ENCODE data around the gene NDP.

GRCh38 chrX:43939187-43939926 lies 33.8 kb downstream of the NDP start:
- TF ChIP-seq POLR2AphosphoS5 (IDR thresholded peaks at IDR 0.05; ENCODE audit: borderline replicate concordance, low read depth, low read length), result no peak
- no peak for TF ChIP-seq EZH2 (IDR thresholded peaks at IDR 0.05)
- no peak for TF ChIP-seq FOXP2 (optimal IDR thresholded peaks at IDR 0.05; ENCODE audit: control extremely low read depth, extremely low read length, insufficient read depth)

Data from SK-N-MC (cell line).